A549 (cell line): ENCODE results near the gene SLC7A4. TPM values are rescaled to one million over a fixed set of nuclear protein-coding genes. Genes with fewer than 3 reads are reported as not detected.

Experiments
- ATAC-seq, 2 experiments: fragments of 200-7000 bp in 1 of 2; fragments of >200 bp in 1 of 2; cut with Nextera tagmentation in 1 of 2; cut with Tn5 transposase in 1 of 2; 3 replicates each; pipeline versions ENCODE4 v1.8.0 to v1.9.1; 2018 to 2020; ENCODE audit warnings: mild to moderate bottlenecking in 1 of 2, moderate library complexity in 1 of 2
- CTCF ChIA-PET: fragments of 300-600 bp; sonication (Branson Sonifier 250); formaldehyde crosslinking; extraction: SDS; loops from one replicate; lab custom pipeline; 2021; ENCODE audit warnings: antibody characterized with exemption, inconsistent platforms; lab: Yijun Ruan, JAX
- POLR2A ChIA-PET: fragments of 350-600 bp; formaldehyde crosslinking; extraction: SDS; loops from one replicate; lab custom pipeline; 2021; ENCODE audit warnings: antibody characterized with exemption, inconsistent platforms; lab: Yijun Ruan, JAX
- DNase-seq, 2 experiments: peaks; one replicate each; pipeline versions ENCODE4 v3.0.0 to v3.0.0-alpha.2; 2011 to 2016; ENCODE audit warnings: low read depth in 1 of 2, low spot score in 1 of 2
- FAIRE-seq: peaks from 2 replicates; lab custom pipeline; 2011; peaks lifted over from hg19 to GRCh38; lab: Jason Lieb, UNC
- H3K27ac ChIP-seq, 2 experiments: fragments of >200 bp; sonication (Bioruptor Twin); formaldehyde crosslinking; 3 replicates each; pipeline ENCODE4 v1.5.1; 2016 to 2017
- H3K4me1 ChIP-seq: fragments of >200 bp; sonication (Bioruptor Twin); formaldehyde crosslinking; 3 replicates; pipeline ENCODE4 v1.6.1; 2016
- H3K4me2 ChIP-seq: fragments of >200 bp; sonication (Bioruptor Twin); formaldehyde crosslinking; 3 replicates; pipeline ENCODE4 v1.6.1; 2016
- H3K4me3 ChIP-seq: fragments of >200 bp; sonication (Bioruptor Twin); formaldehyde crosslinking; 3 replicates; pipeline ENCODE4 v1.5.1; 2016
- H3K9me3 ChIP-seq: fragments of >200 bp; sonication (Bioruptor Twin); formaldehyde crosslinking; 3 replicates; pipeline ENCODE4 v1.6.1; 2016
- ATOH8 ChIP-seq: fragments of 250-450 bp; sonication (Bioruptor Pico); IDR thresholded peaks from 2 replicates; pipeline ENCODE4 v1.5.0; 2020; ENCODE audit warnings: low read depth, mild to moderate bottlenecking, moderate library complexity
- BHLHE40 ChIP-seq: IDR thresholded peaks from 2 replicates; pipeline ENCODE4 v1.6.1; 2012; ENCODE audit warnings: low read depth, low read length, inconsistent platforms
- CBX8 ChIP-seq: fragments of 200-600 bp; sonication (generic); IDR thresholded peaks from 2 replicates; pipeline ENCODE4 v1.6.1; 2016
- CHD2 ChIP-seq: fragments of 150-350 bp; IDR thresholded peaks from 2 replicates; pipeline ENCODE4 v1.6.1; 2014; ENCODE audit warnings: low read length; ENCODE audit not compliant: partially characterized antibody
- CHD4 ChIP-seq: fragments of 200-600 bp; sonication (generic); IDR thresholded peaks from 2 replicates; pipeline ENCODE4 v1.6.1; 2016; ENCODE audit warnings: antibody characterized with exemption, mild to moderate bottlenecking, borderline replicate concordance
- EHF ChIP-seq: fragments of 250-450 bp; sonication (Bioruptor Pico); IDR thresholded peaks from 2 replicates; pipeline ENCODE4 v1.5.0; 2020; ENCODE audit warnings: mild to moderate bottlenecking
- ELK1 ChIP-seq: fragments of 150-350 bp; IDR thresholded peaks from 2 replicates; pipeline ENCODE4 v1.6.1; 2014; ENCODE audit warnings: low read depth, mild to moderate bottlenecking, low read length
- GATA3 ChIP-seq: IDR thresholded peaks from 2 replicates; pipeline ENCODE4 v1.6.1; 2012; ENCODE audit warnings: borderline replicate concordance
- HES2 ChIP-seq: fragments of >200 bp; sonication (Bioruptor Twin); formaldehyde crosslinking; IDR thresholded peaks from 2 replicates; pipeline ENCODE4 v1.6.1; 2016
- HEYL ChIP-seq: fragments of 250-450 bp; sonication (Bioruptor Pico); IDR thresholded peaks from 2 replicates; pipeline ENCODE4 v1.8.0; 2021; ENCODE audit warnings: mild to moderate bottlenecking, moderate library complexity
- HOXB5 ChIP-seq: fragments of 250-450 bp; sonication (Bioruptor Pico); IDR thresholded peaks from 2 replicates; pipeline ENCODE4 v1.5.0; 2020; ENCODE audit warnings: mild to moderate bottlenecking, moderate library complexity
- JUN ChIP-seq, 2 experiments: fragments of >200 bp; sonication (Bioruptor Twin); formaldehyde crosslinking; IDR thresholded peaks; 2 replicates in 1 of 2; 3 replicates in 1 of 2; pipeline ENCODE4 v1.6.1; 2016 to 2017
- JUNB ChIP-seq: fragments of >200 bp; sonication (Bioruptor Twin); formaldehyde crosslinking; IDR thresholded peaks from 2 replicates; pipeline ENCODE4 v1.6.1; 2016
- KDM5A ChIP-seq: fragments of 200-600 bp; sonication (generic); IDR thresholded peaks from 2 replicates; pipeline ENCODE4 v1.6.1; 2016; ENCODE audit warnings: antibody characterized with exemption, mild to moderate bottlenecking
- MAZ ChIP-seq: fragments of 150-350 bp; IDR thresholded peaks from 2 replicates; pipeline ENCODE4 v1.6.1; 2014; ENCODE audit warnings: antibody characterized with exemption, low read depth, low read length, borderline replicate concordance
- NR3C1 ChIP-seq: fragments of >200 bp; sonication (Bioruptor Twin); formaldehyde crosslinking; IDR thresholded peaks from 3 replicates; pipeline ENCODE4 v1.6.1; 2017
- POLR2A ChIP-seq: IDR thresholded peaks from 2 replicates; pipeline ENCODE4 v1.6.1; 2012; ENCODE audit warnings: mild to moderate bottlenecking, low read length
- RNF2 ChIP-seq: fragments of 200-600 bp; sonication (generic); IDR thresholded peaks from 2 replicates; pipeline ENCODE4 v1.6.1; 2016; ENCODE audit warnings: low read depth, mild to moderate bottlenecking, antibody characterized with exemption, moderate library complexity, borderline replicate concordance
- SMC3 ChIP-seq: fragments of >200 bp; sonication (Bioruptor Twin); formaldehyde crosslinking; IDR thresholded peaks from 3 replicates; pipeline ENCODE4 v1.6.1; 2018; ENCODE audit warnings: inconsistent platforms
- USF2 ChIP-seq: fragments of 450-650 bp; IDR thresholded peaks from 2 replicates; pipeline ENCODE4 v1.6.1; 2014; ENCODE audit warnings: antibody characterized with exemption
- ZFP36 ChIP-seq: fragments of 450-650 bp; IDR thresholded peaks from 2 replicates; pipeline ENCODE4 v1.6.1; 2014; ENCODE audit warnings: borderline replicate concordance; ENCODE audit not compliant: partially characterized antibody
- ZSCAN20 ChIP-seq: fragments of 250-450 bp; sonication (Bioruptor Pico); IDR thresholded peaks from 2 replicates; pipeline ENCODE4 v1.8.0; 2022; ENCODE audit warnings: mild to moderate bottlenecking, moderate library complexity
- WGBS: methylation state at CpG from one replicate; pipeline ENCODE4 v1.1.6; 2017; ENCODE audit errors: missing lambda C conversion rate; 5-methylcytosine and 5-hydroxymethylcytosine counted together
- polyA plus RNA-seq, 4 experiments: library from polyadenylated mRNA; depleted of rRNA in 3 of 4; stranded (reverse); fragments of >200 nt; fragmentation: RNase III in 1 of 4; extraction: RNeasy Plus Mini Kit Qiagen cat#74134 plus additional on column Dnase treatment in 1 of 4; gene quantifications; 2 replicates in 3 of 4; 3 replicates in 1 of 4; pipeline ENCODE4 v1.2.3, GENCODE V29; 2011 to 2017

Gene SLC7A4
- polyA plus RNA-seq, 2 of the 4 experiments (the other 2 are of a cell fraction): not detected

GRCh38 chr22:21054714-21055563 is 22.6 kb upstream of the SLC7A4 start:
- no peaks in the 10 kb centered on the region for H3K4me1 ChIP-seq
- no peak for TF ChIP-seq MAZ
- no peak for TF ChIP-seq EHF (CRISPR knock-in tag)
- TF ChIP-seq RNF2: no peak
- no peak for TF ChIP-seq ZSCAN20 (CRISPR knock-in tag)
- no peak for TF ChIP-seq BHLHE40
- TF ChIP-seq ELK1: no peak
- TF ChIP-seq HEYL (CRISPR knock-in tag): no peak
- POLR2A ChIA-PET: no interaction called here
- no peak overlapping the region for H3K4me3 ChIP-seq
- ATAC-seq: no peak
- no peak for FAIRE-seq
- CTCF ChIA-PET: interaction anchor here (0.8 to 1.4 kb wide), 3 partner anchors 10 to 53 kb away, joined by 3 read pairs; partner anchors contain the start of gene LRRC74B
- H3K9me3 ChIP-seq: no peaks in the 10 kb centered on the region
- WGBS: 80% methylated on average over 11 of the region's 11 CpGs
- H3K4me2 ChIP-seq: no peak overlapping the region
- no peak overlapping the region for H3K27ac ChIP-seq
- DNase-seq: no peak

GRCh38 chr22:21054046-21054713 is 21.8 kb upstream of the SLC7A4 start:
- DNase-seq (no peak), ATAC-seq (no peak), FAIRE-seq (no peak)
- no peaks in the 10 kb centered on the region for H3K4me1 ChIP-seq
- H3K4me2 ChIP-seq: no peak overlapping the region
- CTCF ChIA-PET: interaction anchor here (1.0 kb wide), 1 partner anchor 48 kb away, joined by 3 read pairs; no protein-coding TSS in a partner anchor
- H3K4me3 ChIP-seq: no peak overlapping the region
- 89% methylated on average over 12 of the region's 15 CpGs for WGBS
- TF ChIP-seq BHLHE40 (no peak), EHF (CRISPR knock-in tag) (no peak), NR3C1 (no peak), JUN (IDR thresholded peaks at IDR 0.05) (no peak), USF2 (no peak), GATA3 (no peak), CHD4 (no peak), CBX8 (no peak), HOXB5 (no peak), ZFP36 (no peak), JUNB (no peak), KDM5A (no peak), HES2 (no peak), ATOH8 (CRISPR knock-in tag) (no peak), CHD2 (no peak), POLR2A (no peak), SMC3 (no peak)
- H3K27ac ChIP-seq: no peak overlapping the region
- no peaks in the 10 kb centered on the region for H3K9me3 ChIP-seq
- POLR2A ChIA-PET: no interaction called here
